ENCODE measurements around the gene MASP1.
"Not testable (repeated sequence)": the region's sequence is repeated elsewhere in the genome, so short reads cannot be mapped to it uniquely, and the experiment has no call there.

Gene MASP1

GRCh38 chr3:187205683-187206082, 85.9 kb downstream of the MASP1 start:
- H3K4me2 ChIP-seq (ENCODE audit: low read depth, low read length, poor library complexity, severe bottlenecking) = no peak overlapping the region
- no peaks in the 10 kb centered on the region for H3F3A ChIP-seq (ENCODE audit: low read depth)
- no peaks in the 10 kb centered on the region for H3K36me3 ChIP-seq (ENCODE audit: insufficient read depth, low read length)
- no peaks in the 10 kb centered on the region for H3K9me3 ChIP-seq (ENCODE audit: insufficient read depth, low read depth, low read length)
- no peak overlapping the region for H2AFZ ChIP-seq (ENCODE audit: low read length)
- no peak overlapping the region for H3K9ac ChIP-seq (ENCODE audit: low read depth, low read length, poor library complexity, severe bottlenecking)
- no peaks in the 10 kb centered on the region for H4K20me1 ChIP-seq (ENCODE audit: insufficient read depth, low read length, poor library complexity, severe bottlenecking)
- no peaks in the 10 kb centered on the region for H3K27me3 ChIP-seq (ENCODE audit: insufficient read depth, low read length, poor library complexity, severe bottlenecking)
- H3K9me2 ChIP-seq (replicated peaks; ENCODE audit: low read depth, low read length) = no peaks in the 10 kb centered on the region
- no peaks in the 10 kb centered on the region for H3K4me1 ChIP-seq (ENCODE audit: insufficient read depth, low read length, poor library complexity, severe bottlenecking)
- no peak overlapping the region for H3K4me3 ChIP-seq (ENCODE audit: low read length, poor library complexity, severe bottlenecking)
- no peaks in the 10 kb centered on the region for H3K79me2 ChIP-seq (ENCODE audit: insufficient read depth, low read length)
- TF ChIP-seq CTCF (conservative IDR thresholded peaks at IDR 0.05; ENCODE audit: low read length) (no peak), EZH2phosphoT487 (IDR thresholded peaks at IDR 0.05; ENCODE audit: borderline replicate concordance) (no peak)

- H4K20me1 ChIP-seq (ENCODE audit: insufficient read depth, low read length, poor library complexity, severe bottlenecking); H3K36me3 ChIP-seq (ENCODE audit: insufficient read depth, low read length); H3K4me3 ChIP-seq (ENCODE audit: low read length, poor library complexity, severe bottlenecking); H3K27me3 ChIP-seq (ENCODE audit: insufficient read depth, low read length, poor library complexity, severe bottlenecking); H3K4me1 ChIP-seq (ENCODE audit: insufficient read depth, low read length, poor library complexity, severe bottlenecking); H3F3A ChIP-seq (ENCODE audit: low read depth); H3K79me2 ChIP-seq (ENCODE audit: insufficient read depth, low read length); H3K4me2 ChIP-seq (ENCODE audit: low read depth, low read length, poor library complexity, severe bottlenecking); H3K9ac ChIP-seq (ENCODE audit: low read depth, low read length, poor library complexity, severe bottlenecking); H3K9me3 ChIP-seq (ENCODE audit: insufficient read depth, low read depth, low read length); H3K9me2 ChIP-seq (replicated peaks; ENCODE audit: low read depth, low read length); H2AFZ ChIP-seq (ENCODE audit: low read length): not testable (repeated sequence)
These were observed 92.0 kb downstream of the MASP1 start for GRCh38 chr3:187199463-187200050.

GRCh38 chr3:187198490-187198889, 93.0 kb downstream of the MASP1 start:
- H4K20me1 ChIP-seq (ENCODE audit: insufficient read depth, low read length, poor library complexity, severe bottlenecking) = no peaks in the 10 kb centered on the region
- TF ChIP-seq CTCF (conservative IDR thresholded peaks at IDR 0.05; ENCODE audit: low read length) (no peak), EZH2phosphoT487 (IDR thresholded peaks at IDR 0.05; ENCODE audit: borderline replicate concordance) (no peak)
- H3K36me3 ChIP-seq (ENCODE audit: insufficient read depth, low read length) = no peaks in the 10 kb centered on the region
- no peaks in the 10 kb centered on the region for H3K79me2 ChIP-seq (ENCODE audit: insufficient read depth, low read length)
- no peaks in the 10 kb centered on the region for H3K9me2 ChIP-seq (replicated peaks; ENCODE audit: low read depth, low read length)
- no peaks in the 10 kb centered on the region for H3K4me1 ChIP-seq (ENCODE audit: insufficient read depth, low read length, poor library complexity, severe bottlenecking)
- H3K4me2 ChIP-seq (ENCODE audit: low read depth, low read length, poor library complexity, severe bottlenecking) = no peak overlapping the region
- no peaks in the 10 kb centered on the region for H3K9me3 ChIP-seq (ENCODE audit: insufficient read depth, low read depth, low read length)
- no peak overlapping the region for H3K9ac ChIP-seq (ENCODE audit: low read depth, low read length, poor library complexity, severe bottlenecking)
- no peaks in the 10 kb centered on the region for H3K27me3 ChIP-seq (ENCODE audit: insufficient read depth, low read length, poor library complexity, severe bottlenecking)
- no peak overlapping the region for H2AFZ ChIP-seq (ENCODE audit: low read length)
- H3K4me3 ChIP-seq (ENCODE audit: low read length, poor library complexity, severe bottlenecking) = no peak overlapping the region
- H3F3A ChIP-seq (ENCODE audit: low read depth) = no peaks in the 10 kb centered on the region

DNA sequence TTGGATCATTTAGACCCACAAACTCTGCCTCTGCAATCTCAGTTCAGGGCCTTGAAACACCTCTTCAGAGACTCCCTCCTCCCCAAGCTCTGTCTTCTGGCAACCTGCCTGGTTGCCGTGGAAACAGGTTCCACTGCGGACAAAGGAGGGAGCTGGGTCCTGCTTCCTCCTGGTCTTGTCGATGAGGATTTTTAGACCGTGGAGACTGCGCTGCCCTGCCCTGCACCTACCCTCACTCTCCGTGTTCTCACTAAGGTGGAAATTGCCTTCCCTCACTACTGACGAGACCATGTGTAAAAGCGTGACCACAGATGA, 94.2 kb downstream of the MASP1 start, which contains the start of gene RTP1:
RTP1 (plus strand) TSS at position 152 of the 315 bp plus-strand sequence; CDS start at position 182, 30 bp downstream.
- Histone ChIP-seq H3K9me3 (ENCODE audit: insufficient read depth, low read depth, low read length) (no peaks in the 10 kb centered on the region), H4K20me1 (ENCODE audit: insufficient read depth, low read length, poor library complexity, severe bottlenecking) (no peaks in the 10 kb centered on the region), H3K4me1 (ENCODE audit: insufficient read depth, low read length, poor library complexity, severe bottlenecking) (no peaks in the 10 kb centered on the region), H3K4me2 (ENCODE audit: low read depth, low read length, poor library complexity, severe bottlenecking) (no peak within 1 kb of the TSS), H3K79me2 (ENCODE audit: insufficient read depth, low read length) (no peaks in the 10 kb centered on the region), H3K36me3 (ENCODE audit: insufficient read depth, low read length) (no peaks in the 10 kb centered on the region), H3F3A (ENCODE audit: low read depth) (no peaks in the 10 kb centered on the region), H3K9ac (ENCODE audit: low read depth, low read length, poor library complexity, severe bottlenecking) (no peak within 1 kb of the TSS), H3K9me2 (replicated peaks; ENCODE audit: low read depth, low read length) (no peaks in the 10 kb centered on the region), H3K27me3 (ENCODE audit: insufficient read depth, low read length, poor library complexity, severe bottlenecking) (no peaks in the 10 kb centered on the region), H3K4me3 (ENCODE audit: low read length, poor library complexity, severe bottlenecking) (no peak within 1 kb of the TSS), H2AFZ (ENCODE audit: low read length) (no peak within 1 kb of the TSS)
- TF ChIP-seq EZH2phosphoT487 (IDR thresholded peaks at IDR 0.05; ENCODE audit: borderline replicate concordance) (no peak), CTCF (conservative IDR thresholded peaks at IDR 0.05; ENCODE audit: low read length) (no peak)

Measured in Loucy (cell line).